Keratinocyte (primary cell): ENCODE measurements around the gene ZWINT. TPM values are rescaled to one million over a fixed set of nuclear protein-coding genes. Genes with fewer than 3 reads are reported as not detected.

Source experiments
- DNase-seq: peaks from one replicate; pipeline ENCODE4 v3.0.0-alpha.2; 2011; ENCODE audit warnings: low read depth, missing footprints, low spot score
- FAIRE-seq: peaks from 2 replicates; lab custom pipeline; 2011; peaks lifted over from hg19 to GRCh38; lab: Jason Lieb, UNC
- H2AFZ ChIP-seq: 2 replicates; pipeline ENCODE4 v1.6.0; 2012; ENCODE audit warnings: low read length, control low read depth, inconsistent platforms; ENCODE audit not compliant: control insufficient read depth
- H3K27ac ChIP-seq: 2 replicates; pipeline ENCODE4 v1.5.1; 2011; ENCODE audit warnings: low read length; ENCODE audit not compliant: control insufficient read depth, insufficient read depth
- H3K27me3 ChIP-seq: 3 replicates; pipeline ENCODE4 v1.6.0; 2011; ENCODE audit warnings: low read length; ENCODE audit not compliant: control insufficient read depth, insufficient read depth; ENCODE audit errors: extremely low read depth
- H3K36me3 ChIP-seq, 2 experiments: 2 replicates in 1 of 2; 3 replicates in 1 of 2; pipeline ENCODE4 v1.5.1; 2011; ENCODE audit warnings: low read length in 2 of 2, mild to moderate bottlenecking in 1 of 2; ENCODE audit not compliant: control insufficient read depth in 2 of 2, insufficient read depth in 2 of 2; ENCODE audit errors: extremely low read depth in 1 of 2
- H3K4me1 ChIP-seq: 3 replicates; pipeline ENCODE4 v1.5.1; 2011; ENCODE audit warnings: low read length; ENCODE audit not compliant: control insufficient read depth, insufficient read depth; ENCODE audit errors: extremely low read depth
- H3K4me2 ChIP-seq: 3 replicates; pipeline ENCODE4 v1.6.0; 2011; ENCODE audit warnings: low read depth, low read length; ENCODE audit not compliant: control insufficient read depth, insufficient read depth; ENCODE audit errors: extremely low read depth
- H3K4me3 ChIP-seq, 3 experiments: fragments of 200-600 bp in 1 of 3; sonication (generic) in 1 of 3; 2 replicates in 2 of 3; 3 replicates in 1 of 3; pipeline ENCODE4 v1.5.1; 2011 to 2016; ENCODE audit warnings: low read length in 3 of 3, mild to moderate bottlenecking in 3 of 3, control low read depth in 2 of 3, inconsistent platforms in 1 of 3, low read depth in 1 of 3, mixed read lengths in 1 of 3, mixed run types in 1 of 3, moderate library complexity in 1 of 3; ENCODE audit not compliant: control insufficient read depth in 2 of 3, insufficient read depth in 2 of 3; ENCODE audit errors: extremely low read depth in 1 of 3
- H3K79me2 ChIP-seq: 2 replicates; pipeline ENCODE4 v1.6.0; 2012; ENCODE audit warnings: low read length; ENCODE audit not compliant: control insufficient read depth, insufficient read depth
- H3K9ac ChIP-seq: 3 replicates; pipeline ENCODE4 v1.6.0; 2011; ENCODE audit warnings: low read length; ENCODE audit not compliant: control insufficient read depth, insufficient read depth; ENCODE audit errors: extremely low read depth
- H3K9me1 ChIP-seq: 3 replicates; pipeline ENCODE4 v1.6.0; 2011; ENCODE audit warnings: low read length; ENCODE audit not compliant: control insufficient read depth, insufficient read depth; ENCODE audit errors: extremely low read depth
- H3K9me3 ChIP-seq: 2 replicates; pipeline ENCODE4 v1.5.1; 2012; ENCODE audit warnings: low read depth, low read length; ENCODE audit not compliant: control insufficient read depth
- H4K20me1 ChIP-seq: 3 replicates; pipeline ENCODE4 v1.6.0; 2011; ENCODE audit warnings: low read length; ENCODE audit not compliant: control insufficient read depth, insufficient read depth; ENCODE audit errors: extremely low read depth
- EZH2 ChIP-seq: IDR thresholded peaks from one replicate; pipeline ENCODE4 v1.6.1; 2012; ENCODE audit warnings: inconsistent platforms, mild to moderate bottlenecking, low read length, moderate library complexity
- dilution Hi-C: fragments of 300-500 bp; cut with MboI; formaldehyde crosslinking; loops from one replicate; pipeline ENCODE4 v1.7.0; 2020; ENCODE audit warnings: low sequenced_read_pairs; ENCODE audit not compliant: extremely low pct_ligation_motif_present
- polyA plus RNA-seq, 5 experiments: library from polyadenylated mRNA; depleted of rRNA in 3 of 5; stranded (reverse) in 3 of 5; stranded (forward) in 1 of 5; unstranded in 1 of 5; fragments of >200 nt; gene quantifications; 1 replicate in 1 of 5; 2 replicates in 3 of 5; 3 replicates in 1 of 5; pipeline versions ENCODE4 v1.2.1 to v1.2.3, GENCODE V29; 2011 to 2012; ENCODE audit warnings: missing spikeins in 2 of 5, low read depth in 1 of 5, low replicate concordance in 1 of 5
- TF ChIP-seq, protein P1 (sequence below), 3 experiments: IDR thresholded peaks in 1 of 3; conservative IDR thresholded peaks in 1 of 3; optimal IDR thresholded peaks in 1 of 3; 2 replicates in 2 of 3; 3 replicates in 1 of 3; pipeline versions ENCODE3 to v1.5.1; 2011; ENCODE audit warnings: low read length in 3 of 3, mild to moderate bottlenecking in 3 of 3, moderate library complexity in 2 of 3, control low read depth in 1 of 3, inconsistent platforms in 1 of 3; ENCODE audit not compliant: insufficient read depth in 2 of 3; ENCODE audit errors: extremely low read depth in 1 of 3

ZWINT gene
- polyA plus RNA-seq, 1 donor (not counting 4 experiments of a cell fraction or from before 2014, with no cell fraction given), result 31.2 TPM

DNA sequence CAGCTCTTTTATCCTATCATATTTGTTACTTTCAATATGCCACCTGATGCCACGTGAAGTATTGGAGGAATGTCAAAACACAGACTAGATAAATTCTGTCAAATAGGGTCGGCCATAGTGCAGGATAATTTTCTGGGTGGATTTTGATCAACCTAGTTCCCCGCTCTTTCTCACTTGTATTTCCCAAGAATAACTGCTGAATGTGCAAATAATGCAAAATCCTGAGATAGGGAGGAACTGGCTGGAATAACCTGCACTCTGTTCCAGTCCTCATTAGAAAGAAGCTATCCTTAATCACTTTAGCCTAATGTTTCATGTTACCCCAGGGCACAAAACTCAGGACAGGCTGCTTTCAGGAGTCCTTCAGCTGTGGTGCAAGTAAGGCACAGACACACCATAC lies 33.9 kb downstream of the ZWINT start:
- Histone ChIP-seq H3K9me3 (no peaks in the 10 kb centered on the region), H2AFZ (no peak overlapping the region), H3K9ac (no peak overlapping the region), H4K20me1 (no peaks in the 10 kb centered on the region), H3K27ac (no peak overlapping the region), H3K79me2 (no peaks in the 10 kb centered on the region), H3K4me3 (no peak overlapping the region), H3K4me2 (no peak overlapping the region), H3K36me3 (no peaks in the 10 kb centered on the region), H3K4me1 (no peaks in the 10 kb centered on the region), H3K27me3 (no peaks in the 10 kb centered on the region), H3K9me1 (no peaks in the 10 kb centered on the region)
- FAIRE-seq (no peak), DNase-seq (no peak)
- TF ChIP-seq, protein P1, sequence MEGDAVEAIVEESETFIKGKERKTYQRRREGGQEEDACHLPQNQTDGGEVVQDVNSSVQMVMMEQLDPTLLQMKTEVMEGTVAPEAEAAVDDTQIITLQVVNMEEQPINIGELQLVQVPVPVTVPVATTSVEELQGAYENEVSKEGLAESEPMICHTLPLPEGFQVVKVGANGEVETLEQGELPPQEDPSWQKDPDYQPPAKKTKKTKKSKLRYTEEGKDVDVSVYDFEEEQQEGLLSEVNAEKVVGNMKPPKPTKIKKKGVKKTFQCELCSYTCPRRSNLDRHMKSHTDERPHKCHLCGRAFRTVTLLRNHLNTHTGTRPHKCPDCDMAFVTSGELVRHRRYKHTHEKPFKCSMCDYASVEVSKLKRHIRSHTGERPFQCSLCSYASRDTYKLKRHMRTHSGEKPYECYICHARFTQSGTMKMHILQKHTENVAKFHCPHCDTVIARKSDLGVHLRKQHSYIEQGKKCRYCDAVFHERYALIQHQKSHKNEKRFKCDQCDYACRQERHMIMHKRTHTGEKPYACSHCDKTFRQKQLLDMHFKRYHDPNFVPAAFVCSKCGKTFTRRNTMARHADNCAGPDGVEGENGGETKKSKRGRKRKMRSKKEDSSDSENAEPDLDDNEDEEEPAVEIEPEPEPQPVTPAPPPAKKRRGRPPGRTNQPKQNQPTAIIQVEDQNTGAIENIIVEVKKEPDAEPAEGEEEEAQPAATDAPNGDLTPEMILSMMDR (optimal IDR thresholded peaks at IDR 0.05 in 1 of 3, IDR thresholded peaks at IDR 0.05 in 1 of 3, conservative IDR thresholded peaks at IDR 0.05 in 1 of 3; ENCODE audit: extremely low read depth in 1 of 3, insufficient read depth in 2 of 3, low read length in 3 of 3), result no peak
- no peak for TF ChIP-seq EZH2
- dilution Hi-C loops, result no loop called here

DNA sequence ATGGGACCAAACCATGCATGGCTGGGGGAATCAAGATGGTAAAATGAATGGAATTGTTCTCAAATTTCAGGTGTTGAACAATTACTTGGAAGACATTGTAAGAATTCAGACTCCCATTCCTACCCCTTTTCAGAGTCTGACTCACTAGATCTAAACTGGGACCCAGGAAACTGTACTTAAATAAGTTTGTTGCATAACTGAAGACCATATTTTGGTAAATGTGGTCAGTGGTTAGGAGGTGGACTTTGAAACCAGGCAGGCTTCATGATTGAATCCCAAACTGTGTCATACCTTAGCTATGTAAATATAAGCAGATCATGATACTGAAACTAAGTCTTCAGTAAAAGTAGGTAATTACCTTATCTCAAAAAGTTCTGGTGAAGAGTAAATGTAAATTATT lies 41.7 kb downstream of the ZWINT start:
- Histone ChIP-seq H3K9me3 (no peaks in the 10 kb centered on the region), H4K20me1 (no peaks in the 10 kb centered on the region), H3K79me2 (no peaks in the 10 kb centered on the region), H3K9me1 (no peaks in the 10 kb centered on the region), H3K4me1 (peaks cover 26% of the 10 kb centered on the region), H3K9ac (no peak overlapping the region), H3K27me3 (no peaks in the 10 kb centered on the region), H3K27ac (peak overlapping the region; percentile 22), H3K4me2 (peak overlapping the region; percentile 30), H3K4me3 (no peak overlapping the region), H2AFZ (no peak overlapping the region), H3K36me3 (no peaks in the 10 kb centered on the region)
- dilution Hi-C loops, result no loop called here
- TF ChIP-seq, protein P1 (optimal IDR thresholded peaks at IDR 0.05 in 1 of 3, IDR thresholded peaks at IDR 0.05 in 1 of 3, conservative IDR thresholded peaks at IDR 0.05 in 1 of 3; ENCODE audit: extremely low read depth in 1 of 3, insufficient read depth in 2 of 3, low read length in 3 of 3), result no peak
- no peak for TF ChIP-seq EZH2
- DNase-seq, result peak; percentile 93
- peak; percentile 56 for FAIRE-seq
